HG03039 (cell line): ENCODE results near the gene CHAF1A.

Experiments
- ATAC-seq: cut with Tn5 transposase; IDR thresholded peaks from one replicate; pipeline ENCODE4 v1.9.1; 2021; ENCODE audit warnings: mild to moderate bottlenecking, moderate library complexity; ENCODE audit not compliant: unreplicated experiment

Gene CHAF1A

DNA sequence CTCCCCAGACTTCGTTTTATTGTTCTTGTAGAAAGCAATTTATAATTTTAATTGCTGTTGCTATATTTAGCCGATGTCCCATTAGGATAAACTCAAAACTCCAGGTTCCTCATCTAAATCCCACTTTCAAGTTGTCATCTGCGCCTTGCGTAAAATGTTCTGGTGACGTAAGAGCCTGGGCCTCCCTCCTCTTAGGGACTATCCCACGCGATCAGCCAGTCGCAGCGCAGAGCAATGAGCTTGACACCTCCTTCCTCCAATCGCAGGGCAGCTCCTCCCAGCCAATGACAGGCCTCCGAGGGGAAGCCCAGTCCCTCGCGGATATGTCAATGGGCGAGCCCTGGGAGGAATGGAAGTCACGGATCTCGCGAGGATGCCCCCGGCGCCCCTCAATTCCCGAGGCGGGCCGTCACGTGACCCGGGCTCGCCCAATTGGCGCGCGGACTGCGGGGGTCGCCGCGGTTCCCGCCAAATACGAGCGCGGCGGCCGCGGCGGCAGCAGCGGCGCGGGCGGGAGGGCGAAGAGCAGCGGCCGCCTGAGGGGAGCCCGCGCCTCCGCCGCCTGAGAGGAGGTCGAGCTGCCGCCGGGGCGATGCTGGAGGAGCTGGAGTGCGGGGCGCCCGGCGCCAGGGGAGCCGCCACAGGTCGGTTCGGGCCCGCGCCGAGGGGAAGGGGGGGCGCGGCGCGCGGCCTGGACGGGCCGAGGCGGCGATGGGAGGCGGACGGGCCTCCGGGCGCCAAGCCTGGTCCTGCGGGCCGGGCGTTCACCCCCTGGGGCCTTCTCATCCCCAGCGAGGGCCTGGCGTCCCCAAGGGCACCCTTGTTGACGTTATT is at the start of gene CHAF1A:
TSS of gene CHAF1A (plus strand) at position 470 of the 834 bp plus-strand sequence. CDS start at position 593, 123 bp downstream.
- ATAC-seq, result peak; percentile 62

DNA sequence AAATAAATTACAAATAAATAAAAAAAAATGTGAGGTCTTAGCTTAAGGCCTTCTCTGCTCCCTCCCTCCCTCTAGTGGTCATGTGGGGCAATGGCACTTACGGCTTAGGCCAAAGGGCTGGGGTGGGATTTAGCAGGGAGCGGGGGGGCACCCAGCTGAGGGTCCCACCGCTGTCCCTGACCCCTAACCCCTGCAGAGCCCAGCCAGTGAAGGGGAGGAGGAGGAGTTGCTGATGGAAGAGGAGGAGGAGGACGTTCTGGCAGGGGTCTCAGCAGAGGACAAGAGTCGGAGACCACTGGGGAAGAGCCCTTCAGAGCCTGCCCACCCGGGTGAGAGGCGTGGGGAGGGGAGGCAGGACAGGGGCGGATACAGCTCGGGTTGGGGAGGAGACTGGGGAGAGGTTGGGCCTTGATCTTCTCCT is 49.7 kb upstream of the CHAF1A start:
- ATAC-seq, result no peak

- no peak for ATAC-seq
Observed at GRCh38 chr19:4354282-4354681, 48.2 kb upstream of the CHAF1A start.

DNA sequence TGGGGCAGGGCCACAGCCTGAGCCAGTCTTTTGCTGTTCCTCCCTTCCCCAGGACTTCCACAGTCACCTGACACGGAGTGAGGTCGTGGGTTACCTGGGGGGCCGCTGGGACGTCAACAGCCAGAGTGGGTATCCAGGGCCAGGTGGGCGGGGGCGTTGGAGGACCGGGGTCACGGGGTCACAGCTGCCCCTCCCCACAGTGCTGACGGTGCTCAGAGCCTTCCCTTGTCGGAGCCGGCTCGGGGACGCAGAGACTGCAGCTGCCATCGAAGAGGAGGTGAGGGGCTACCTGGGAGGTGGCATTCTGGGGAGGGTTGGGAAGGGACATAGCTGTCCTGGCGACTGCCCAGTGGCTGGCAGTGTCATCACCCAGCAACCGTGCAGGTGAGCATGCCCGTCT is 47.5 kb upstream of the CHAF1A start:
- ATAC-seq, result no peak

DNA sequence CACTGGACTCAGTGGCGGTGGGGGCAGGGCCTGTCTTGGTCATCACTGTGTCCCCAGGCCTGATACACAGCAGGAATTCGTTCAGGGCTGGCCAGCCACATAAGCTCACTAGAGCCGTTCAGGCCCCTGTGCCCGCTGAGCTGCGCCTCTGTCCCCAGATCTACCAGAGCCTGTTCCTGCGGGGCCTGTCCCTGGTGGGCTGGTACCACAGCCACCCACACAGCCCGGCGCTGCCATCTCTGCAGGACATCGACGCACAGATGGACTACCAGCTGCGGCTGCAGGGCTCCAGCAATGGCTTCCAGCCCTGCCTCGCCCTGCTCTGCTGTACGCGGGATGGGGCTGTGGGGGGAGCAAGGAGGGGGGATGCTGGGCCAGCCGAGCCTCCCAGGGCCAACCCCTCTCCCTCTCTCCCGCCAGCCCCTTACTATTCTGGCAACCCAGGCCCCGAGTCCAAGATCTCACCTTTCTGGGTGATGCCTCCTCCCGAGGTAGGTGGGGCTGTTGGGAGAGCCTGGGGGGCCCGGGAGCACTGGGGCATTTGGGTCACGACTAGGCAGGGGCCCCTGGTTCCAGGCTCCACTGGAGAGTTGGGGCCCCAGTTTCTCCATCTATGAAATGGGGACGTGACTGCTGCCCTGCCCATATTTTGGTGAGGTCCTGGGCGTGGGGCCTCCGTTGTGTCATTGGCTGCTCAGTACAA is 45.2 kb upstream of the CHAF1A start:
- no peak for ATAC-seq

GRCh38 chr19:4357921-4358326 is 44.5 kb upstream of the CHAF1A start:
- ATAC-seq, result no peak

DNA sequence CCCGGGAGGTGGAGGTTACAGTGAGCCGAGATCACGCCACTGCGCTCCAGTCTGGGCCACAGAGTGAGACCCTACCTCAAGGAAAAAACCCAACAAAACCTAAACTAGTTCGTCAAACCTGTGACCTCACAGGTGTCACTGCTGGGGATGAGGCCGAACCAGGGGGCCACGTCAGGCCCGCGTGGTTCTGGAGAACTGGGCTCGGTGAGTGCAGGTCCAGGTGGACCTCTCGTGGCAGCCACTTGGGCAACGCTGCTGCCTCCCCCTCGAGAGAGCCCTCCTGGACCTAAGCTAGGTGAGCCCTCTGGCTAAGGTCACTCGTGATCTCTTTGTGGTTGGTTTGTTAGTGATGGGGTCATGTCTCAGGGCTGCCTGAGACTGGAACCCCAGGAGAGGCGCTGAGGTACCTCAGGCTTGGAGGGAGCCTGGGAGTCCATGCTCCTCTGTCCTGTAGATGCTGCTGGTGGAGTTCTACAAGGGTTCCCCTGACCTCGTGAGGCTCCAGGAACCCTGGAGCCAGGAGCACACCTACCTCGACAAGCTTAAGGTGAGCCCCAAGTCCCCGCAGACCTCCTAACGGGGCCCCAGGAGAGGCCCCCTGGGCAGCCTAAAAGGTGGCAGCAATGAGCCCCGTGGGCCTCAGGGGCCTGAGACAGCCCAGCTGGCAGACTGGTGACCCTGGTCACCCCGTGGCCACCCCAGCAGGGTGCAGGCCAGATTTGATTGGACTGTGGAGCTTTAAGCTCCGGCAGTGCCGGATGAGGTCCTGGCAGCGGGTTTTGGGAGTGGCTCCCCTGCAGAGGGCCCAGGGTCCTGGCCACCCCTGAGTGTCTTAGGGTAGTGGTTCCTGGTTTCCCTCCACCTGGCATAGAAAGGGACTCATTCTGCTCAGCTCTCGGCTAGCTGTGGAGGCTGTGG is 43.5 kb upstream of the CHAF1A start:
- ATAC-seq, result no peak

GRCh38 chr19:4359627-4360000 is 42.8 kb upstream of the CHAF1A start:
- no peak for ATAC-seq

DNA sequence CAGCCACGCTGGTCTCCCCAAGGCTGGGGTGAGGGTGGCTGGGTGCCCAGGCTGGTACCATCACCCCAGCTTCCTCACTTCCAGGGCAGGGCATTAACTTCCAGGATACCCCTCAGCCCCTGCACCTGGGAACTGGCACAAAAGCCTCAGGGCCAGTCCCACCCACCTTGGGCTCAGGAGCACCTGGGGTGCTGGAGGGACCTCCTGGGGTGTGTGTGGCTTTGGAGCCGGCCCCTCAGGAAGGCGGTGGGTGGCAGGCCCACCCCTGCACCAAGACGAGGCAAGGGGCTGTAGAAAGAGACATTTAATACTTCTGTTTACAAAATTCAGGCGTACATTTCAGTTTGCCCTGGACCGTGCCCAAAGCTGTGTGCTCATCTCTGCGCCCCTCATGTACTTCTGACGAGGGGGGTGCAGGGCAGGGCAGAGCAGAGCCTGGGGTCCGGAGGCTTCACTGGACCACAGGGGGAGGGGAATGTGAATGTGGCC is 42.3 kb upstream of the CHAF1A start:
- ATAC-seq, result no peak

GRCh38 chr19:4360641-4361151 is 41.7 kb upstream of the CHAF1A start:
- ATAC-seq, result no peak

- no peak for ATAC-seq
Observed at GRCh38 chr19:4361152-4362046, 41.0 kb upstream of the CHAF1A start.

GRCh38 chr19:4362101-4362828 is 40.2 kb upstream of the CHAF1A start:
- no peak for ATAC-seq

DNA sequence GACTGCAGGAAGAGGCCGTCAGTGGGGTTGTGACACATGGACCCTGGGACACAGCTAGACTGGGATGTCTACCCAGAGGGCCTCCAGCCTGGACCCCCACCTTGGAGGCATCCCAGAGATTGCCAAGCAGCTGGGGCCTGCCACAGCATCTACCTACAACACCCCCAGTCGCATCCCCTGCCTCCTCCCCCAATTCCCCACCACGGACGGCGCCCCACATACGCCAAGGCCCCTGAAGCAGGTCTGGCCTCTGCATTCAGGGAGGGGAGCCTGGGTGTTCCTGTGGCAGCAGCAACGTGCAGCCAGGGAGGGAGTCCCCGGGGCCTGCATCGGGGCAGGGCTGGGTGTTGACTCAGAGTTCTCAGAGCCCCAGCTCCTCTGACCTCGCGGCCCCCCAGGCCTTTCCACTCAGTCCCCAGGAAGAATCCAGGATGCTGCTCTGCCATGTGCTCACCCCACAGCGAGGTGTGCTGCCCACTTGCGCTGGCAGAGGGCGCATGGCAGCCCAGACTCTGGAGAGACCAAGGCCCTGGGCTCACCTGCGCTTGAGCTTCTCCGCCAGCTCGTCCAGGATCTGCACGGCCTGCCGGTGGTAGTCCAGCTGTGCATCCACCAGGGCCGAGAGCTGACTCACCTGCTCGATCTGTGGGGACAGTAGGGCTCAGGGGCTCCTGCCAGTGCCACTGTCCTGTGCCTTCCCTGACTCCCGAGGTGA is 39.5 kb upstream of the CHAF1A start:
- ATAC-seq, result no peak

GRCh38 chr19:4363571-4364304 is 38.7 kb upstream of the CHAF1A start:
- no peak for ATAC-seq

- no peak for ATAC-seq
Observed at GRCh38 chr19:4365341-4365740, 37.1 kb upstream of the CHAF1A start.

DNA sequence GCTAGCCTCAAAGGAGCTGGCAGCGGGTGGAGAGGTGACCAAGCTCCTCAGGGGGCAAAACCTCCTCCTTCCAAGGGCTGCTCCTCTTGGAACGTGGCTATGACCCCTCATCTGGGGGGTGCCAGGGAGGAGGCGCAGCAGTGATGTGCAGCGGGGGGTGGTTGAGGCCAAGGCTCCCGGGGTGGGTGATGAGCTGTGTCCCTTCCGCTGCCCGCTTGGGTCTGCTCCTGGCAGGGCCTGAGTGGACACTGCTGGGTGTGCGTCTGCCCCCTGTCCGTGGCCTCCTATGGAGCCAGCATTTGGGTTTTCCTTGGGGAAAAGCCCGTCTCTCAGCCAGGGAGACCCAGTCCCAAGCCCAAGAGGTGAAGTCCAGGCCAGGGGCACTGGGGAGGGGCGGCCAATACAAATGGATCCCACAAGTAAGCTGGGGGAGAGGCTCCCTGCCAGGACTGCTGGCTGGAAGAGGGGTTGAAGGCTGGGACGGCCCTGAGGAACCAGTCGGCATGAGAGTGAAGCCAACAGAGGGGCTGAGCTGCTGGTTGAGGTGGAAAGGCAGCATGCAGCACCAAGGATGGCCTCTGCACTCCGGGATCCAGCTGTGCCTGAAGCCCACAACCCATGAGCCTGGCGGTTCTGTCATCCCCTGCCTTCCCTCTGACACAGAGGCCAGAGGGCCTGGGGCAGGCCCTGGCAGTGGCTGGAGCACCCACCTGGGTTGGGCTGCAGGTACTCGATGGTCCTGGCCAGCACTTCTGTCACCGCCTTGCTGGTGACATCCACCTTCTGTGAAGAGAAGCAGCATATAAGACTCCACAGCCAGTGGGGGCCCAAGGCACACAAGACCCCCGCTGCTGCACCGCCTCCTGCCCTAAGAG is 36.4 kb upstream of the CHAF1A start:
- no peak for ATAC-seq
